Measurements from ENCODE around the gene ANO10. TPM values are rescaled to one million over a fixed set of nuclear protein-coding genes. Genes with fewer than 3 reads are reported as not detected.
"Not testable (repeated sequence)": the region's sequence is repeated elsewhere in the genome, so short reads cannot be mapped to it uniquely, and the experiment has no call there.

The ANO10 gene
- total and polyA plus RNA-seq, 11 donors: 8.3 to 29.8 (median 15.8) TPM

- DNase-seq: no peak
- Histone ChIP-seq H3K27ac (no peak overlapping the region), H3K4me3 (no peak overlapping the region), H3K27me3 (no peaks in the 10 kb centered on the region), H3K4me1 (peaks cover 0 to 5% (median 0%) of the 10 kb centered on the region in 12 donors), H3K9me3 (peaks cover 0 to 24% (median 13%) of the 10 kb centered on the region in 12 donors), H3K36me3 (peaks cover 0 to 14% (median 0%) of the 10 kb centered on the region in 9 donors)
- intact Hi-C loops (cut with DNase I): no loop called here
- WGBS, 4 donors: 87 to 99% (median 95%) methylated on average over 3 of the region's 3 CpGs
- ATAC-seq: no peak
- no peak for TF ChIP-seq POLR2A (IDR thresholded peaks at IDR 0.05)
- TF ChIP-seq, protein P1, sequence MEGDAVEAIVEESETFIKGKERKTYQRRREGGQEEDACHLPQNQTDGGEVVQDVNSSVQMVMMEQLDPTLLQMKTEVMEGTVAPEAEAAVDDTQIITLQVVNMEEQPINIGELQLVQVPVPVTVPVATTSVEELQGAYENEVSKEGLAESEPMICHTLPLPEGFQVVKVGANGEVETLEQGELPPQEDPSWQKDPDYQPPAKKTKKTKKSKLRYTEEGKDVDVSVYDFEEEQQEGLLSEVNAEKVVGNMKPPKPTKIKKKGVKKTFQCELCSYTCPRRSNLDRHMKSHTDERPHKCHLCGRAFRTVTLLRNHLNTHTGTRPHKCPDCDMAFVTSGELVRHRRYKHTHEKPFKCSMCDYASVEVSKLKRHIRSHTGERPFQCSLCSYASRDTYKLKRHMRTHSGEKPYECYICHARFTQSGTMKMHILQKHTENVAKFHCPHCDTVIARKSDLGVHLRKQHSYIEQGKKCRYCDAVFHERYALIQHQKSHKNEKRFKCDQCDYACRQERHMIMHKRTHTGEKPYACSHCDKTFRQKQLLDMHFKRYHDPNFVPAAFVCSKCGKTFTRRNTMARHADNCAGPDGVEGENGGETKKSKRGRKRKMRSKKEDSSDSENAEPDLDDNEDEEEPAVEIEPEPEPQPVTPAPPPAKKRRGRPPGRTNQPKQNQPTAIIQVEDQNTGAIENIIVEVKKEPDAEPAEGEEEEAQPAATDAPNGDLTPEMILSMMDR (IDR thresholded peaks at IDR 0.05): no peak
These were observed 99.0 kb downstream of the ANO10 start for GRCh38 chr3:43522727-43523362.

- Histone ChIP-seq H3K4me3 (no peak overlapping the region), H3K36me3 (peaks cover 0 to 14% (median 0%) of the 10 kb centered on the region in 9 donors), H3K27ac (no peak overlapping the region), H3K27me3 (no peaks in the 10 kb centered on the region), H3K9me3 (peaks cover 0 to 25% (median 13%) of the 10 kb centered on the region in 12 donors), H3K4me1 (peaks cover 0 to 5% (median 0%) of the 10 kb centered on the region in 12 donors)
- intact Hi-C loops (cut with DNase I): no loop called here
- ATAC-seq: no peak
- TF ChIP-seq, protein P1 (IDR thresholded peaks at IDR 0.05): no peak
- TF ChIP-seq POLR2A (IDR thresholded peaks at IDR 0.05): no peak
- no peak for DNase-seq
- 92 to 94% (median 93%) methylated on average over 1 of the region's 1 CpG for WGBS, 4 donors
These were observed 99.9 kb downstream of the ANO10 start for GRCh38 chr3:43521941-43522340.

- not testable (repeated sequence) for DNase-seq, ATAC-seq, H3K27me3 ChIP-seq, H3K27ac ChIP-seq, H3K4me3 ChIP-seq, H3K4me1 ChIP-seq
- Histone ChIP-seq H3K36me3 (peaks cover 0 to 14% (median 0%) of the 10 kb centered on the region in 9 donors), H3K9me3 (peaks cover 0 to 25% (median 13%) of the 10 kb centered on the region in 12 donors)
- intact Hi-C loops (cut with DNase I): loop anchor here in 2 of 10 donors (10.0 kb wide), 1 partner anchor 554 kb away; no protein-coding TSS in a partner anchor
- 94 to 98% (median 96%) methylated on average over 7 of the region's 7 CpGs for WGBS, 4 donors
These were observed 103.3 kb downstream of the ANO10 start for GRCh38 chr3:43518515-43518914.

DNA sequence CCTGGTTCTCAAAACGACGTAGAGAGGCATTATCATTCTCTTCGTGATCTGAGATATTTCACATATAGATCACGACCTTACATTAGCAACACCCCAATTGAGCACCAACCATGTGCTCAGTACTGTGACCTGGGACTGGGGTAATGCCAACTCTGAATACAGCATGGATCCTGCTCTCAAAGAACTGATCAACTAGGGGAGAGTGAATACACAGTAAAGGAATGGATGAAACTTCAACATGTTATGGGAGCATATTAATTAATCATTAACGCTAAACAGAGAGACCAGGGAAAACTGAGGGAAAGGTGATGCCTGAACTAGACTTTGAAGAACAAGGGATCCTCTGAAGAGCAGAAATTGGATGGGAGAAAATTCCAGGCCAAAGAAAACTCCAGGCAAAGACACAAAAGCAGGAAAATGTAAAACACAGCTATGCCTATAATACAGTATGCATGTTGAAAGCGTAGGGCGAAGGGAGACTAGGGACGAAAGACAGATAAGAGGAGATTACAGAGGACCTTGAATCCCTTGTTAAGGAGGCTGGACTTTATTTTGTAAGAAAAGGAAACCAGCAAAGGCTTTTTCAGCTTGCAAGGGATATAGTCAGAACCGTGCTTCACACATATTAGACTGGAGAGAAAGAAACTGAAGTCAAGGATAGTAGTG lies 105.7 kb downstream of the ANO10 start:
- Histone ChIP-seq H3K27me3 (no peaks in the 10 kb centered on the region), H3K36me3 (peaks cover 0 to 20% (median 0%) of the 10 kb centered on the region in 9 donors), H3K27ac (no peak overlapping the region), H3K9me3 (peaks cover 0 to 25% (median 13%) of the 10 kb centered on the region in 12 donors), H3K4me1 (no peaks in the 10 kb centered on the region), H3K4me3 (no peak overlapping the region)
- intact Hi-C loops (cut with DNase I): loop anchor here in 2 of 10 donors (10.0 kb wide), 1 partner anchor 551 kb away; no protein-coding TSS in a partner anchor
- TF ChIP-seq POLR2A (IDR thresholded peaks at IDR 0.05): no peak
- ATAC-seq (no peak), DNase-seq (no peak)
- 84 to 90% (median 88%) methylated on average over 9 of the region's 9 CpGs for WGBS, 4 donors

Measured in heart left ventricle (tissue), 16 donors.